DMS114 treated with DMSO at 0.1 percent for 48 hours (cell line): Measurements from ENCODE around the gene MDFIC.

Source experiments
- DNase-seq: peaks from one replicate; lab custom pipeline; 2025; ENCODE audit not compliant: unreplicated experiment; lab: John Stamatoyannopoulos, UW

Gene MDFIC

DNA sequence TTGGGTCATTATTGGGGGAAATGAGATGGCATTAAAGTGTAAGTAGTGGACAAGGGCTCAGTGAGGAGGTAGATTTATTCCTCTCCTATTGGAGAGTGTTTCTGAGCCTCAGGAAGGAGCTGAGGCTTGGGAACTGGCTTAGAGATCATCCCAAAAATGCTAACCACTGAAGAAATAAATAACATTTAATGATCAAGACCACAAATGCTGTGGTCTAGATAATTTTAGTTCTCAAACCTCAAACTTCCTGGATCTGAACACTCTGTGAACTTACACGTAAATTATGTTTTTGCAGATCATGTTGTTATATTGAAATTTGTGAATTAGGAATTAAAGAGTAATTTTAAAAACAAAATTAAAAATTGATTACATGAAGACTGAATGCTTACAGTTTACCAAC is 27.3 kb downstream of the MDFIC start:
- DNase-seq, result no peak

DNA sequence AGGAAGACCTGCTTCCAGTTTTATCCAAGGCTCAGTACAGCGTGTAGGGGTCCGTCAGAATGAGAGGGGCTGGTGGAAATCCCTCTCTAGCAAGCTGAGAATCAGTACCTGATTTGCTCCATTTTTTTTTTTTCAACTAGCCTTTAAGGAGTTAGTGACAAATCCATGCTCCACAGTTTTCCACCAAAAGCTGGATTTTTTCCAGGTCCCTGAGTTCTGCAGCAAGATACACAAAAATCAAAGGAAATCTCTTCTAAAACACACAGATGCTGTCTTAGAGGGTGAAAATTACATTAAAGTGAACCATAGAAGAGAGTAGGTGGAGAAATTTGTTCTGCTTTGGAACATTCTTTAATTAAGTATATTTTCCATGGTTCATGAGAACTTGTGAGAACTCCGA is 30.4 kb downstream of the MDFIC start:
- DNase-seq, result no peak

DNA sequence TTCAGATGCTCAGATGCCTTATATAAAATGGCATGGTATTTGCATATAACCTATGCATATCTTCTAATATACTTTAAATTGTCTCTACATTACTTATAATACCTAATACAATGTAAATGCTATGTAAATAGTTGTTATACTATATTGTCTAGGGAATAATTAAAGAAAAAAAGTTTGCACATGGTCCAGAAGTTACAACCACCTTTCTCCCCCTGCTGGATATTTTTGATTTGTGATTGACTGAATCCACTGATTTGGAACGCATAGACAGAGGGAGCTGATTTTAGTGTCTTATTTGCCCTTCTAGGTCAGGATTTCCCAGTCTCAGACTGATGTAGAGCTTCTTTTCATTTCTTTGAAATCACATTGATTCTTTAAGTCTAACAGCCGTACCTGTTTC is 31.8 kb downstream of the MDFIC start:
- no peak for DNase-seq

DNA sequence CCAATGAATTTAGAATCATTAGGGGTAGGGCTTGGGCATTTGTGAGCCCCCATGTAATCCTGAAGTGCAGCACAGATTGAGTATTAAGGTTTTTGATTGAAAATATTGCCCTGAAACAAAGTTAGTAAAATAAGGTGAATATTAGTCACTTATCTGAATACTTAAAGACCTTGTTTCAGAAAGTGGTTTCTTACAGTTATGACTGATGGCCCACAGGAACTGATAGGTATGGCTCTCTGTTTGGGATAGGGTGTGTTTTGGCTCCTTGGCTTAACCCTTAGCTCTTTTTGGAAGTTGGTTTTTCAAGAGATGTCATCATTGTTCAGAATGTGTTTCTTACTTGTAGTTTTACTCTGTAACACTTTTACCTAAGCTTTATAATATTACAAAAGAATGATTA is 34.8 kb downstream of the MDFIC start:
- DNase-seq, result no peak

DNA sequence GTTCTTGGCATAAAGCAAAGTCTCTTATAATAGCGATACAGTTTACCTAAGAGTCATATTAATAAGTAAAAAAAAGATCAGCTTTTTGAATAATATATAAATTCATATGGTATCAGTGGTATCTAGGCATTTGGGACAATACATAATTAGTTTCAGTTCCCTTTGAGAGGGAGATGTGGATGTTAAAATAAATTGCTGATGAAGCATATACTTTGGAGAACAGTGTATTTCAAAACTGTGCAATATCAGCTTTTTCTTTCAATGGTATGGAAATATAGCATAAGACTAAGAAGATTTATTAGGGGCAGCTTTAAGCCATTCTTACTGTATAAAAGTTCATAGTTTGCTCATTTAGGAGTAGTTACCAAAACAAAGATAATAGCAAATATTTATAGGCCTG is 35.5 kb downstream of the MDFIC start:
- DNase-seq, result no peak

DNA sequence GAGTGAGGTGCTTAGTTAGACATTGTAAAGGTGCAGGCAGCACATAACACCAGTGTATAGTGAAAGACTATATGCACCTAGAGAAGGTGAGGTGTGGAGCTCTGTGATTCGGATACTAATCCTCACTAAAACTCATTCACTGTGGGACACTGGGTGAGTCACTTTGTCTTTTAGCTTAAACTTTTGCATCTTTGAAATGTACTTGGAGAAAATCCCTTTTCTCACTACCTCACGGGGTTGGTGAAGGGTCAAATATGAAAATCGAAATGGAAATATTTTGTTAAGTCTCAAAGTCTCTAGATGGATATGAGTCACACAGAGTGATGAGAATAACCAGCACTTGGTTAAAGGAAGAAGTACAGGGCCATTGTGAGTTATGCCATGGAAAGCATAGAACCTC is 38.0 kb downstream of the MDFIC start:
- DNase-seq, result no peak

DNA sequence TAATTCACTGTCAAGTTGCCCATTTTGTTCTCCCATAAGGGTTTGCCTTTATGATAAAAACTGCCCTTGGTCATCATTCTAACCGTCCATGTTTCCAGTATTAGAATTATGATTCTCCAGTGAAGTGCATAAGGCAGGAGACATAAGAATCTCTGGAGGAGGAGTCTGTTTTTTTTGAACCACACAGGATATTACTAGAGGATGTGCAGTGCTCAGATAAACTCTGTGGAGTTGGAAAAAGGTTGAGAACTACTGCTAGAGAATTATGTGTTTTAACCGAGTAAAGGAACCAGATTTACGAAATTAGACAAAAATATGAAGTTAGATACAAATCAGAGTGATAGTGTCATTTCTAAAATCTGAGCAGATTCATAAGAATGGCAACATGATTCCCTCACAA is 40.5 kb downstream of the MDFIC start:
- DNase-seq, result no peak

DNA sequence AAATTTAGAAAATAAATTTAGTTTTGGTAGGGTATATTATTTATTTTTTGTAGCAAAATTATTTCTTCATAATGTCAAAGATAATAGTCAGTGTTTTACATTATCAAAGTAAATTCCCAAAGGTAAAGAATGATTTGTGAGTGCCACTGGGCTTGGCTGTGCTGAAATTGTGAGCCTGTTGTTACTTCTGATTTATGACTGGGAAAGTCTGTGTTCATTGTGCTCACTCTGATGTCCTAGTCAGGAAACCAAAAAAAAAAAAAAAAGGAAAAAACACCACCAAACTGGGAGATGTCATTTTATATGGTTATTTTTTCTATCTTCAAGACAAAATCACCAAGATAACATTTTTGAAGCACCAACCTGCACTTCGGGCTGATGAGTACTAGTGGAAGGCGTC is 44.3 kb downstream of the MDFIC start:
- DNase-seq, result no peak

DNA sequence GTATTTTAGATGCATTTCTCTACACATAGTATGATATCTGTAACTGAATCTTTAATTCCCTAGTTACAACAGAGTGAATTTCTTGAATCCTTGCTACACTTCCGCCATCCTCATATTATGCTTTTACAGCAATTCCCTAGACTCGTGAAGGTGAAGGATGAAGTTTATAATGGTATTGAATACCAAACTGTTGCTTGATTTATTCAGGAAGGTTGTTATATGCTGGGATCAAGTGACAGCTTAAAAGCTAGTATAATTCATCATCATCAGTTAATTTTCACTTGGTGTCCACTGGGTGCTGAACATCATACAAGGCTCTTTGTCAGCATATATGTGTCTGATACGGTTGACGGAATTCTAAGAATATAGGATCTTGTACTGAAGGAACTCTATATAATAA is 47.2 kb downstream of the MDFIC start:
- no peak for DNase-seq

DNA sequence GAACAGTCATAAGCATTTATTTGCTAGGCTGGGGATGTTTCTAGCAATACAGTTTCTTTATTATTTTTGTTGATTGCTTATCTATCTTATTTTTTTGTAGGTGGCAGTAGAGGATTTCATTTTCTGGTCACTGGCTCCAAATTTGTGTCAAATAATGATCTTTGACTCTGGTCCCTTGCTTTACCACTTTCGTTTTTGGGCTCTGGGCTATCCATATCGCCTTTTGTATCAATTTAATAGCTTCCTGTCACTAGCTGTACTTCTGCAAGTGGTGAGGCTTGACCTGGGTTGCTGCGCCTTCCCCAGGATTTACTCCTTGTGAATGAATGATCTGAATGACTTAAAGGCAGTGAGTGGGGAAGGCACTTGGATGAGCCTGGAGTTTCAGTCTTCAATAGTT is 48.4 kb downstream of the MDFIC start:
- no peak for DNase-seq

DNA sequence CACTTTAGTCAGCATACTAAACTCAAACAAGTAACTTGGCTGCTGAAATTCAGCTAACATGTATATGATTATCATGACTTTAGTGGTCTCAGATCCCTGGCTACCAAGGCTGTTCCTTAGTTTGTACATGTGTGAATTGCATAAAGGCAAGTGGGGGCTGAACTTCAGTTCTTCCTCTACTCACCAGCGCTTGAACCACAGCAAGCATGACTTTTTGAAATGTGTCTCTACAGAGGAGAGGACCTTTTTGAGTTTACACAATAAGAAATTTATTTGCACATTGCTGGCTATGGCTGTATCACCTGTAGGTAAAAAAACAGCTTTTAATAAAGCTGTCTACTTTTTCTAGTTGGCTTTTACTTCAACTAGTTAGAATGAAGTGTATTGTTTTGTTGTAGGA is 48.8 kb downstream of the MDFIC start:
- DNase-seq, result no peak

DNA sequence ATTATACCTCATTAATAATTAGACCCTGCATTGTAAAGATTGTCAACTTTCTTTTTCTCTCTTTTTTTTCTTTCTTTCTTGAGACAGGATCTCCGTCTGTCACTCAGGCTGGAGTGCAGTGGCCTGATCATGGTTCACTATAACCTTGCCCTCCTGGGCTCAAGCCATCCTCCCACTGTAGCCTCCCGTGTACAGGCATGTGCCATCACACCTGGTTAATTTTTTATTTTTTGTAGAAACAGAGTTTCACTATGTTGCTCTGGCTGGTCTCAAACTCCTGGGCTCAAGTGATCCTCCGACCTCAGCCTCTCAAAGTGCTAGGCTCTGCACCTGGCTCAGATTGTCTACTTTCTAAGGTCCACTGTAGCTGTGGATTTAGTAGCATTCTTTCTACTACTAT is 50.7 kb downstream of the MDFIC start:
- no peak for DNase-seq

DNA sequence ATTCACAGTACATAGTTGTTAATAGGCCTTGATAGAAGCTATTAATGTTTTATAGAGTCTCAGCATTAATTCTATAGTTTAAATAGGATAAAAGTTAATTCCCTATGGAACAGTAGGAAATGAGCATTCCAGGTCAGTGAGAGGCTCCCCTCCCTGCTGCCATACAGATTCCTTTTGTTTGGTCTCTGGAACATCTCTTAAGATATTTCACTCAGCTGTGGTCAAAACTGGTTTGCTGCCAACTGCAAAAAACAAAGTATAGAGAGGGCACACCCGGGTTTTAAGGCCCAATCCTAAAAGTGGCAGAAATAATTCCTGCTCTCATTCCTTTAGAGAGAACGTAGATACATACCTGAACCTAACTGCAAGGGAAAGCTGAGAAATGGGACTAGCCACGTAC is 51.3 kb downstream of the MDFIC start:
- DNase-seq, result no peak

DNA sequence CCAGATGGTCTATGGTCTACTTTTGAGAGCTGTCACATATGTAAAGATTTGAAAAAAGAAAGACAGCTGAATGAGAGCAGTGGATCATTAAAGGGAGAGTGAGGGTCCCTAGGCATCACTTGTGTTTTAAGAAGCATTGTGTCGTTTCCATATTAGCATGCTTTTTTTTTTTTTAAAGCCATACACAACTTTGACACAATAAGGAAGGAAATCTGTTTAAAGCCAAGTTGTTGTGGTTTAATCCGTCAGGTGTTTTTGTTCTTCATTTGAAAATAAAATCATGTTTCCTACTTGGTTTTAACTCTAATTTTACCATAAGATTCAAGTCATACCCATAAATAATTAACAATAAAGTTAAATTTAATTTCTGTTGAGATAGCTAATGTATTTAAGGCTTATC is 53.5 kb downstream of the MDFIC start:
- DNase-seq, result no peak

DNA sequence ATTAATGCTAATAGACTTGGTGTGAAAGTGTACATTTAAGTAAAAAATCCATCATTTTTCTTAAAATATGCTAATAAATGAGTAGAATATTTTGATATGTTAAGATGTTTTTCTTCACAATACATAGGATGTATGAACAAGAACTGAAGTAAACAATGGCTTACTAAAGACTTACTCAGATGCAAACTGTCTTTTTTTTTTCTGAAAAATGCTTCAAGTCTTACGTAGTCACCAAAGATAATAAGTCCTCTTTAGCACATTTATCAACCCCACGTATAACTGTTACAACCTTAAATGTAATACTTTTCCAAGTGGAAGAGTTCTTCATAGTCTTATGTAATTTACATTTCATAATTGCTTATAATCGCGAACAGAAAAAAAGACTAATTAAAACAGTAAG is 54.8 kb downstream of the MDFIC start:
- no peak for DNase-seq

DNA sequence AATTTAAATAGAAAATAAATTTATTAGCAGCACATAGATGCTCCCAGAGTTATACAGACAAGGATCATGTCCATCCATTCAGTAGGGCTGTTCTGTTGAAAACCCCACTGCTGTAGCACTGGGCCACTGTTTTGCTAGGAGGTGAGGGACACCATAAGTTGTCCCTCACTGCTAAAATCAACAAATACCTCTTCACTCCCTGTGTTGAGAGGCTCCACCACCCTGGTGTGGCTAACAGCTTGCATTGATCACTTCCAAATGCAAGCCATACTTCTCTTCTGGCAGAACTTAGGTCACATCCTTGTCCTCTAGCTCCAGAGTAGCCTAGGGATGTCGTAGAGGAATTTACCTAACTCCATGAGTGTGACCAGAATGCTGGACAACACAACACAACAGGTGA is 55.4 kb downstream of the MDFIC start:
- DNase-seq, result no peak

DNA sequence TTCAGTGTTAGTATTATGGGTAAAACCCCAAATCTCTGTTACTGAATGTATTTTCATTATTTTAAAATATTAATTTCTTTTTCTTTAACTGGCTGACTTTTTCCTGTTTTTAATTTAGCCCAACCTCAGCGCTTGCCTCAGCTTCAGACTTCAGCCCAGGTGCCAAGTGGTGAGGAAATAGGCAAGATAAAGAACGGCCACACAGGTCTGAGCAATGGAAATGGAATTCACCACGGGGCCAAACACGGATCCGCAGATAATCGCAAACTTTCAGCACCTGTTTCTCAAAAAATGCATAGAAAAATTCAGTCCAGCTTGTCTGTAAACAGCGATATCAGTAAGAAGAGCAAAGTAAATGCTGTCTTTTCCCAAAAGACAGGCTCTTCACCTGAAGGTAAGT is 57.5 kb downstream of the MDFIC start:
- DNase-seq, result no peak

DNA sequence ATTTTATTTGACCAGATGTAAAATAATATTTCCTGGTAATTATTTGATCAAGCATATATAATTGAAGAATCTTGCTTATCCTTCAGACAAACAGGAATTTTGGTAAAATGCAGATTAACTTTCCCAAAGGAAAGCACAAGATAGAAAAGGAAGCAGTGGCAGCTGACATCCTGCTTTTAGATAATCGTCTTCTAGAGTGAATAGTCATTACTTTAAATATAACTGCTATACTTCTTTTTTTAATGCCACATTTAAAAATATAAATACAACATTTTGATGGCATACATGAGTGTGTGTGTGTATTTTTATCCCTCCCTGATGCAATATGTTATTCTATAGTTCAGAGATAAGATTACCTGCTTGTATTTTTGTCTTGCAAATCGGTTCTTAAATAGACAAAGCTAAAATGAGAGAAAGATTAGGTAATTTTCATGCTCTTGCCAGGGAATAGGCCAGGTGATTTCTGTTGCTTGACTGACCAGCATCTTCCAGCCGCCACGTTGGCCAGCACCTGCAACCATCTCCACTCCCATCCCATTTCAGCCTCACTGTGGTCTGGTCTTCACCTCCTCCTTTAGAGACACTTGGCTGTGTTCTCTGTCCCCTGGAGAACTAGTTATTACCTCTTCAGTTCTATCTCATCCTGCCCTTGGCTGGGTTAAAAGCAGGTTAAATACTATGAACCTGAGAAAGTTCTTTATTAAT is 58.1 kb downstream of the MDFIC start:
- no peak for DNase-seq

DNA sequence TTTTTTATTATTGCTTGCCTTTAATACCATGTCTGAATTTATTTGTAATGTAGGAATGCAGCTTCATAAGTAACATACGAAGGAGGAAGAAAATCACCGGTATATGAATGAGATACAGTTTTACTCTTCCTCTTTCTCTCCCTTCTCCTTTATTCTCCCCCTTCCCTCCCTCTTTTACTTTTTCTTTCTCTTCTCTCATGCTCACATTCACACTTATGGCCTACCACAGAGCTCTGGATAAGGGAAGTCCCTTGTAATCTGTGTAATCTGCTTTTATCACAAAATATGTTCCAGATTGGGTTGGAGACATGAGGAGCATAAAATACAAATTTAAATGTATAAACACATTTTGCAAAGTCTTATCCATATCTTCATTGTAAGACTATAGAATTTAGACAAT is 59.4 kb downstream of the MDFIC start:
- no peak for DNase-seq

DNA sequence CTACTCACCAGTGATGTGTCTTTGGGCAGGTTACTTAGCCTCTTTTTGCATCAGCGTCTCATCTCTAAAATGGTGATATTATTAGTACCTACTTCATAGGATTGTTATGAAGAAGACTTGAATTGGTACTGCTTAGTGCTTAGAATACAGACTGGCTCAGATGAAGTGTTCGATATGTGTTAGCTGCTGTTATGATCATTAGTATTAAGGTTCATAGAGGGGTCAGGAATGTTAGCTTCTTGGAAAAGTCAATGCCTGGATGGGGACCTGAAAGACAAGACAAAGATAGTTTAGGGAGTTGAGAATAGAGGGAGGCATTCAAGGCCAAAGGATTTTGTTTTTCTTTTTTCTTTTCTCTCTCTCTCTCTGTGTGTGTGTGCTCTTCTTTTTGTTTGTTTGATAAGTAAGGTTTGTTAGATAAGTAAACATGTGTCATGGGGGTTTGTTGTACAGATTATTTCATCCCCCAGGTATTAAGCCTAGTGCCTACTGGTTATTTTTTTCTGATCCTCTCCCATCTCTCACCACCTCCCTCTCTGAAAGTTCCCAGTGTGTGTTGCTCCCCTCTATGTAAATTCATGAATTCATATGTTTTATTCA is 63.3 kb downstream of the MDFIC start:
- DNase-seq, result no peak

DNA sequence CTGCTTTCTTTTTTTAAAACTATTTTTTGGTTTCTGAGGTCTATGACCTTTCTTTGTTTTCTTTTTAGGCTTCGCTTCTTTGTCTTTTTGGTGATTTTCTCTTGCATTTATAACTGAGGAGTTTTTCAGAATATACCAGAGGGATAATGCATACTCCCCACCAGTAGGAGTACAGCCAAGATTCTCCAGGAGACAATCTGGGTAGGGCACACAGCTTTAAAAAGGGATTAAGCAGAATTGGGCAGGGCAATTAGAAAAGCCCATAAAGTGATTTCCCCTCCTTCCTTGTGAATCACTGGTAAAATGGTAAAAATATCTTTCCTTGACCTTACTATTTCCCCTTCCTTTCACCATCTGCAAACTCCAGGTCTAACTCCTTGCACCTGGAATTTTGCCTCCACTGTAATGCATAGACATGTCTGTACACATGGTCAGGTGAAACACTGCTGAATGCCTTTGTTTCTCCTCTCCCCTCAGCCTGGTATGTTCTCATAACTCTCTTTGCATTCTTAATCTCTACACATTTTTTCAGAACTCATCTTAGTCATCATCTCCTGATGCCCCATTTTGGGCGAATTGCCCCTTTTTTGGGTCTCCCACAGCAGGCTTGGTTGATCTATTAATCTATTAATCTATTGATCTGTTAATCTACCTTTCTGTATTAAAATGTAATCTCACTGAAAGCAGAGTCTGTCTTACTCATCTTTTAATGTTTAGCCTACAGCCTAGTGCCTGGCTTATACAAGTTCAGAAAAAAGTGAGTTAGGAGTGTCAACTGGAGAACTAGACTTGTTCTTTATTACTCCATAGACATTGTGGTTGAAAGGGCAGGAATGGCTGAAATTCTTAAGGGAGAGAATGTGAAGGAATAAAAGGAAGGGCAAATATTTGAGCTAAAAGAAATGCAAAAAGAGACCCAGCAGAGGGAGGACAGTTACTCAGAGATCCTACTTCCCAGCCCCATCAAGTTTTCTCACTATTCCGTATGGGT is 64.6 kb downstream of the MDFIC start:
- DNase-seq, result no peak

DNA sequence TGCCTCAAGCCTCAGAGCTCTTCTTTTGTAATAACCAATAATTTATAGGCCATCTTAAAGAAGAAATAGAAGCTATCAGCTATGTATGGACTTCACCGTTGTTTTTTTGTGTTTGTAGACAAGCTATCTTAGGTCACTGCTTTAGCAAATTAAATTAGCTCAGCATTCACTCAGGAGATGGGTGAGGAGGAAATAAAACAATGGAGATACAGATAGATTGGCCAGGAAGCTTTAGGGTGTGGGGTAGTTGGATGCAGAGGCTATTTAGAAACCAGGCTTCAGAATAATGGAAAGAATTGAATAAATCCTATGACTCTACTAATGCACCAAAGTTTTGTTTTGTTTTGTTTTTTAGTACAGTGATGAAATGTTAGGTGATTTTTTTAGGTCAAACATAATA is 66.1 kb downstream of the MDFIC start:
- DNase-seq, result no peak
